ENCODE data around the gene CAMK1D.

The CAMK1D gene

GRCh38 chr10:12670004-12670403 is 320.7 kb downstream of the CAMK1D start (continued):
- TF ChIP-seq PRDM2 (tag by site-specific recombination; IDR thresholded peaks at IDR 0.05; ENCODE audit: borderline replicate concordance) (no peak), ZBTB17 (tag by site-specific recombination; IDR thresholded peaks at IDR 0.05) (no peak), ZNF302 (tag by site-specific recombination; IDR thresholded peaks at IDR 0.05; ENCODE audit: low read depth) (no peak), HOXD13 (CRISPR knock-in tag; IDR thresholded peaks at IDR 0.05; ENCODE audit: borderline replicate concordance) (no peak), PRDM1 (tag by site-specific recombination; IDR thresholded peaks at IDR 0.05) (no peak), SETDB1 (IDR thresholded peaks at IDR 0.05; ENCODE audit: insufficient read length, low read length) (no peak)

GRCh38 chr10:12675186-12675585 is 325.8 kb downstream of the CAMK1D start:
- H3K4me1 ChIP-seq (ENCODE audit: control insufficient read depth, insufficient read depth, low read length): no peaks in the 10 kb centered on the region
- H3K36me3 ChIP-seq (ENCODE audit: control insufficient read depth in 2 of 2, insufficient read depth in 1 of 2, low read length in 2 of 2): no peaks in the 10 kb centered on the region
- CTCF ChIA-PET: interaction anchor here (1.4 kb wide), 1 partner anchor 19 kb away, joined by 3 read pairs; no protein-coding TSS in a partner anchor
- TF ChIP-seq KLF9 (tag by site-specific recombination; IDR thresholded peaks at IDR 0.05; ENCODE audit: low read depth) (no peak), WT1 (tag by site-specific recombination; IDR thresholded peaks at IDR 0.05) (no peak), TSHZ1 (tag by site-specific recombination; IDR thresholded peaks at IDR 0.05; ENCODE audit: borderline replicate concordance) (no peak), ZNF707 (tag by site-specific recombination; IDR thresholded peaks at IDR 0.05) (no peak), BCL11B (tag by site-specific recombination; IDR thresholded peaks at IDR 0.05; ENCODE audit: low read depth) (no peak), ZNF37A (tag by site-specific recombination; IDR thresholded peaks at IDR 0.05) (no peak)
- POLR2A ChIA-PET: no interaction called here
- no peak overlapping the region for H3K27ac ChIP-seq (ENCODE audit: extremely low read depth, low read depth, low read length)
- H3K4me3 ChIP-seq (ENCODE audit: low read depth, low read length): no peak overlapping the region
- H3K9me3 ChIP-seq (ENCODE audit: control insufficient read depth, insufficient read depth, low read depth, low read length): no peaks in the 10 kb centered on the region

- H3K27ac ChIP-seq (ENCODE audit: extremely low read depth, low read depth, low read length): no peak overlapping the region
- CTCF ChIA-PET: no interaction called here
- POLR2A ChIA-PET: no interaction called here
- no peak overlapping the region for H3K4me3 ChIP-seq (ENCODE audit: low read depth, low read length)
- no peaks in the 10 kb centered on the region for H3K4me1 ChIP-seq (ENCODE audit: control insufficient read depth, insufficient read depth, low read length)
- H3K9me3 ChIP-seq (ENCODE audit: control insufficient read depth, insufficient read depth, low read depth, low read length): no peaks in the 10 kb centered on the region
- H3K36me3 ChIP-seq (ENCODE audit: control insufficient read depth in 2 of 2, insufficient read depth in 1 of 2, low read length in 2 of 2): no peaks in the 10 kb centered on the region
- no peak for TF ChIP-seq ZNF518A (tag by site-specific recombination; conservative IDR thresholded peaks at IDR 0.05; ENCODE audit: low read depth)
- no peak for TF ChIP-seq ZBTB17 (tag by site-specific recombination; IDR thresholded peaks at IDR 0.05)
- TF ChIP-seq ZNF521 (tag by site-specific recombination; IDR thresholded peaks at IDR 0.05): no peak
Measured at GRCh38 chr10:12679636-12680035, 330.3 kb downstream of the CAMK1D start.

Measured in HEK293 (cell line).